GM12865 (cell line): Measurements from ENCODE around the gene VWA3A.

Source experiments
- DNase-seq: peaks from one replicate; pipeline ENCODE4 v3.0.0; 2010; ENCODE audit warnings: low read depth
- H3K4me3 ChIP-seq: 2 replicates; pipeline ENCODE4 v1.5.1; 2011; ENCODE audit warnings: mild to moderate bottlenecking, low read depth, low read length, control low read depth
- TF ChIP-seq, protein P1 (sequence below): IDR thresholded peaks from 2 replicates; pipeline ENCODE4 v1.5.1; 2011; ENCODE audit warnings: low read length, control low read depth, low read depth, inconsistent platforms; ENCODE audit not compliant: insufficient read depth; ENCODE audit errors: missing control alignments

VWA3A gene

DNA sequence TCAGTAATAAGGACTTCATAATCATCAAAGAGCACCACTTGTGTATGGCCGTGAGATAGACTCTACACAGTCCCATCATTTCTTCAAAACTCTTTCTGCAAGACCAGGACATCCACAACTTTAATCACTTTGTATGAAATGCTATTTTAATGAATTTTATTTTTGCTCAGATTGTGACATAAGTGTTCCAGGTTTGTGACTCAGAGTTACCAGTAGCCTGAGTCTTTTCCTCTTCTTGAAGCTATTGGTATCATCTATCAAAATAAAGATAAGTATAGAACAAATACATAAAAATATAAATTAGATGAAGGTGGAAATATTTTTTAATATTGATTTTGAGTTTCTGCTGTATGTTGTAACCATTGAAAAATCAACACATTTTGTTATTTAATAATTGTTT is 16.6 kb upstream of the VWA3A start:
- H3K4me3 ChIP-seq: no peak overlapping the region
- TF ChIP-seq, protein P1, sequence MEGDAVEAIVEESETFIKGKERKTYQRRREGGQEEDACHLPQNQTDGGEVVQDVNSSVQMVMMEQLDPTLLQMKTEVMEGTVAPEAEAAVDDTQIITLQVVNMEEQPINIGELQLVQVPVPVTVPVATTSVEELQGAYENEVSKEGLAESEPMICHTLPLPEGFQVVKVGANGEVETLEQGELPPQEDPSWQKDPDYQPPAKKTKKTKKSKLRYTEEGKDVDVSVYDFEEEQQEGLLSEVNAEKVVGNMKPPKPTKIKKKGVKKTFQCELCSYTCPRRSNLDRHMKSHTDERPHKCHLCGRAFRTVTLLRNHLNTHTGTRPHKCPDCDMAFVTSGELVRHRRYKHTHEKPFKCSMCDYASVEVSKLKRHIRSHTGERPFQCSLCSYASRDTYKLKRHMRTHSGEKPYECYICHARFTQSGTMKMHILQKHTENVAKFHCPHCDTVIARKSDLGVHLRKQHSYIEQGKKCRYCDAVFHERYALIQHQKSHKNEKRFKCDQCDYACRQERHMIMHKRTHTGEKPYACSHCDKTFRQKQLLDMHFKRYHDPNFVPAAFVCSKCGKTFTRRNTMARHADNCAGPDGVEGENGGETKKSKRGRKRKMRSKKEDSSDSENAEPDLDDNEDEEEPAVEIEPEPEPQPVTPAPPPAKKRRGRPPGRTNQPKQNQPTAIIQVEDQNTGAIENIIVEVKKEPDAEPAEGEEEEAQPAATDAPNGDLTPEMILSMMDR: no peak
- DNase-seq: no peak

DNA sequence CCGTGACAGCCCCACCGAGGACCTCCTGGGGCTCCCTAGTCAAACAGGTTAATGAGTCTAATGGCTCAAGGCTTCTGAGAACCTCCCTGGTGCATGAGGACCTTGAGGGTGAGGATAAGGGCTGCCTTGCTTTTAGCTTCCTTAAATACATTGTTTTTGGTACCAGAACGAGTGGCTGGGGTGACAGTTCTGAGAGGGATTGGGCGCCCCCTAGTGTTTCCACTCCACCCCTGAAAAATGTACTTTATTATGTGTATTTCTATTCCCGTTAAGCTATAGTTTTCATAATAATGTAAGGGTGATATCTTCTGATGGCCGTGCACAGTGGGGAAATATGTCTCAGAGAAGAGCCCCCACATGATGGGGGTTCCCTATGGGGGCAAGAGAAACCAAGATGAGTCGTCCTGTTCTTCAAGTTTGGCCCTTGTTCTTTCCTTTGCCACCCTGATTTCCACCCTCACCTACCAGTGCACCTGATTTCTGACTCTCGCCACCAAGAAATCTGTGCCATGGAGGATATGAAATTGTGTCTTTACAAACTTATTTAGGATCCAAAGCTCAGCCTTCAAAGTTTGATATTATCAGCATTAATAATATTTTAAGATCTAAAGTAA is 14.5 kb upstream of the VWA3A start:
- H3K4me3 ChIP-seq: no peak overlapping the region
- peak; percentile 77 for DNase-seq
- TF ChIP-seq, protein P1: peak; percentile 77

DNA sequence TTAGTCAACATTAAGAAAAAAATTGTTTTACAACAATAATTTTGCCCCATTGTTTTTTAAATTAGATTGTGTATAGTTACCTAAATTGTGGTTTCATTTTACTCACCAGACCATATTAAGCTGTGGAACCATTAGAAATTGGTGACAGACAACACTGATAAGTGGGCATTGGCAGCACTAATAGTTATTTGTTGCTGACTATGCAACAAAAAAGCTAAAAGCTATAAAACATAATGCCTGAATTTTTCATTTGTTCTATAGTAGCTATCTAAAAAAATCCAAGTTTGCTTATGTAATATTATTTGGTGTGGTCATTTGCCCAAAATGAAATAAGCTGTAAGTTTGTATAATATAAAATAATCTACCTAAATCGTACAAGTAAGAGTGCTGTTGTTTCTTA is 13.7 kb upstream of the VWA3A start:
- TF ChIP-seq, protein P1: no peak
- no peak overlapping the region for H3K4me3 ChIP-seq
- DNase-seq: no peak

DNA sequence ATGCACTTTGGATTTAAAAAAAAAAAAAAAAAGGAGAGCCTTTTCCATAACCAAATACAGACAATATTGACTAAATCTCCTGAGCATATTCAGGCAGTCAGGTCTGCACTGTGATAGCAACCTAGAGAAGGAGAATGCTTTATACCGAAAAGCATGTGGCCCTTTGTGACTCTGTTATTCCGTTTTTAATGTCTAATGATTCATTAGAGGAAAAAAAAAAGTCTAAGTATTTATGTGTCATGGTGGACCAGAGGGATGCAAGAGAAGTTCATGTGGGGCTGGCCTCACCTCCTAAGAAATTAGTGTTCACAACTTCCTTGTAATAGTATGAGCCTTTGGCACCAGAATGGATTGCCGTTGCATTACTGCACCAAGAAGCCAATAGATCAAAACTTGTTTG is 11.3 kb upstream of the VWA3A start:
- TF ChIP-seq, protein P1: no peak
- H3K4me3 ChIP-seq: no peak overlapping the region
- no peak for DNase-seq

DNA sequence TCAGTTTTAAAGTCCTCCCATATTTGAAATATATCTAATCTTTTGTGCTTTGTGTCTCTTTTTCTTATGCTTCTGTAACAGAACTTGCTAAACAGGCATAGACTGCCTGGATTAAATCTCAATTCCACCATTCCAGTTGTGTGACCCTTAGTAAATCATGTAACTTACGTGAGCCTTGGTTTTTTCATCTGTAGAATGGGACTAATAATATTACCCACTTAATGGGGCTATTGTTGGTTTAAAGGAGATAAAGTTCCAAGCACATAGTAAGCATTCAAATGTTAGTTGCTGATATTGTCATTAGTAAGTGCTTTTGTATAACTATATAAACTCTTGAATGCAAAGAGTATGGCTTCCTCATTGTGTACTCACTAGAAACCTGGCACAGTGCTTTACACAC is 5.9 kb upstream of the VWA3A start:
- H3K4me3 ChIP-seq: no peak overlapping the region
- no peak for DNase-seq
- TF ChIP-seq, protein P1: no peak

DNA sequence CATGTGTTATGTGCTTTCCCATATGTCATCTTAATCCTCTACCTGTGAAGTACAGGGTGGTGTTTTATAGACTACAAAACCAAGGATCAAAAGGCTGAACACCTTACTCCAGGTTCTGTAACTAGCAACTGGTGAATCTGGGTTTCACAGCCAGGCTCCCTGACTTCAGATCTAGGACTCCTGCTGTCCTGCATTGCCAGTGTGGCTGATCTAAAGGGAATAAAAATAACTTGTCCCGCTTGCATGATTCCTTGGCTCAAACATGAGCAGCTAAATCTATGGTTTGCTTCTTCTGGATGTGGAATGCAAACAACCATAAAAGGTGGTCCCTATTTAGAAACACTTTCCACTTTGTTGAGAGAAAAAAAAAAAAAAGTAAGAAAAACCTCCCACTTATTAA is 3.7 kb upstream of the VWA3A start:
- TF ChIP-seq, protein P1: no peak
- no peak for DNase-seq
- H3K4me3 ChIP-seq: no peak overlapping the region

DNA sequence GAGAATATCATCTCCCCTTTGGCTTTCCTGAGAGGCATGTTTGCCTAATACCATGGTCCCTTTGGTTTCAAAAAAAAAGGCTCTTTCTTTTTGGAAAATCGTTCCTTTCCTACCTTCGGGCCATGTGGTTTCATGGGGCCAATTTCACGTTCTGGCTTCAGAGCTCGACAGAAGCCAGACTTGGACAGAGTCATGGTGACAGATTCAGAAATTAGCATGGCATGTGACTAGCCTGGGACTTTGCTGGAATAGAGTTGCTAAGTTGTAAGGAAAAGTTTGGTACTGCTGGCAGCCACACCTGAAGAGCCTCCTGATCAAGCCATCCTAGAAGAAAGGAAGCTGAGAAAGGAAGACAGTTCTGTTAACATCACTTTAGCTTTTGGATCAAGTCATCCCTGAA is 2.4 kb upstream of the VWA3A start:
- H3K4me3 ChIP-seq: no peak overlapping the region
- TF ChIP-seq, protein P1: no peak
- DNase-seq: no peak
